OCI-LY7 (cell line): ENCODE results near the gene OR6C68. TPM values are rescaled to one million over a fixed set of nuclear protein-coding genes. Genes with fewer than 3 reads are reported as not detected.

Experiments
- Bru-seq: library from RNA; stranded (reverse); fragments of 400-500 nt; gene quantifications from one replicate; lab custom pipeline; 2021; lab: Mats Ljungman, UMichigan
- BruChase-seq, 2 experiments: library from RNA; stranded (reverse); fragments of 400-500 nt; gene quantifications; one replicate each; lab custom pipeline; 2021; lab: Mats Ljungman, UMichigan
- BruUV-seq: library from RNA; stranded (reverse); fragments of 400-500 nt; replicated peaks from 2 replicates; lab custom pipeline; 2021; lab: Mats Ljungman, UMichigan
- CTCF ChIA-PET: fragments of 300-600 bp; sonication (Branson Sonifier 250); formaldehyde crosslinking; loops from one replicate; lab custom pipeline; 2022; ENCODE audit warnings: antibody characterized with exemption; ENCODE audit not compliant: unreplicated experiment; lab: Charles Lee
- POLR2A ChIA-PET: fragments of 300-600 bp; sonication (Branson Sonifier 250); formaldehyde crosslinking; loops from one replicate; lab custom pipeline; 2022; ENCODE audit warnings: antibody characterized with exemption; lab: Charles Lee
- DNase-seq: peaks from one replicate; pipeline ENCODE4 v3.0.0-alpha.2; 2015; ENCODE audit warnings: low spot score
- H2AFZ ChIP-seq: fragments of 200-600 bp; sonication (generic), shearing (Covaris generic); 2 replicates; pipeline ENCODE4 v1.6.1; 2014; ENCODE audit warnings: mild to moderate bottlenecking, antibody characterized with exemption, low read length, moderate library complexity
- H3K27ac ChIP-seq: fragments of 200-600 bp; sonication (generic); 2 replicates; pipeline ENCODE4 v1.5.1; 2014; ENCODE audit warnings: mixed run types, low read depth, mild to moderate bottlenecking, moderate library complexity, low read length, inconsistent platforms; ENCODE audit not compliant: poor library complexity, severe bottlenecking
- H3K36me3 ChIP-seq: fragments of 200-600 bp; sonication (generic); 2 replicates; pipeline ENCODE4 v1.6.1; 2014; ENCODE audit warnings: mild to moderate bottlenecking, antibody characterized with exemption, low read length, moderate library complexity, mixed read lengths; ENCODE audit not compliant: insufficient read depth
- H3K4me1 ChIP-seq: fragments of 200-600 bp; sonication (generic); 2 replicates; pipeline ENCODE4 v1.5.1; 2014; ENCODE audit warnings: mild to moderate bottlenecking, low read length; ENCODE audit not compliant: insufficient read depth, poor library complexity, severe bottlenecking
- H3K4me2 ChIP-seq: fragments of 200-600 bp; sonication (generic); 2 replicates; pipeline ENCODE4 v1.6.1; 2014; ENCODE audit warnings: mild to moderate bottlenecking, low read length
- H3K4me3 ChIP-seq: fragments of 200-600 bp; sonication (generic); 2 replicates; pipeline ENCODE4 v1.5.1; 2014; ENCODE audit warnings: mild to moderate bottlenecking, low read depth, low read length; ENCODE audit not compliant: poor library complexity, severe bottlenecking
- H3K79me2 ChIP-seq: fragments of 200-600 bp; sonication (generic); 2 replicates; pipeline ENCODE4 v1.6.1; 2016; ENCODE audit warnings: low read depth, mild to moderate bottlenecking, low read length, moderate library complexity, mixed read lengths; ENCODE audit not compliant: insufficient read depth
- H3K9me2 ChIP-seq: fragments of 200-600 bp; sonication (generic); 2 replicates; pipeline ENCODE4 v1.6.1; 2016; ENCODE audit warnings: mild to moderate bottlenecking, low read length, mixed read lengths; ENCODE audit not compliant: insufficient read depth
- H3K9me3 ChIP-seq: fragments of 200-600 bp; sonication (generic); 2 replicates; pipeline ENCODE4 v1.6.1; 2014; ENCODE audit warnings: mild to moderate bottlenecking, mixed run types, low read length, mixed read lengths
- H4K20me1 ChIP-seq: fragments of 200-600 bp; sonication (generic); 2 replicates; pipeline ENCODE4 v1.6.1; 2014; ENCODE audit warnings: mild to moderate bottlenecking, antibody characterized with exemption, low read length, moderate library complexity, mixed read lengths; ENCODE audit not compliant: insufficient read depth
- EZH2phosphoT487 ChIP-seq: fragments of 200-600 bp; sonication (generic); IDR thresholded peaks from 2 replicates; pipeline ENCODE4 v1.6.1; 2018; ENCODE audit warnings: low read depth, borderline replicate concordance, mild to moderate bottlenecking, mixed run types, antibody characterized with exemption, low read length, moderate library complexity, mixed read lengths
- intact Hi-C: fragments of 100-400 bp; cut with micrococcal nuclease; formaldehyde crosslinking; loops from one replicate; pipeline ENCODE4 v1.10.0; 2022; ENCODE audit not compliant: unreplicated experiment
- long read RNA-seq: library from polyadenylated mRNA; stranded (forward); transcript quantifications from one replicate; pipeline ENCODE4 v2.0.0, GENCODE V29; 2022
- total RNA-seq, 2 experiments: library from RNA; depleted of rRNA in 1 of 2; stranded (reverse); fragments of >200 nt in 1 of 2; shearing (Covaris generic) in 1 of 2; gene quantifications; 2 replicates each; pipeline ENCODE4 v1.2.3, GENCODE V29; 2014 to 2022
- TF ChIP-seq, protein P1 (sequence below): fragments of 200-600 bp; sonication (generic); conservative IDR thresholded peaks from 2 replicates; pipeline ENCODE4 v1.5.1; 2014; ENCODE audit warnings: mild to moderate bottlenecking, antibody characterized with exemption, low read length, moderate library complexity, mixed read lengths

OR6C68 gene
- total RNA-seq (2014; rRNA removed; shearing (Covaris generic)) (not detected in 2 replicates), total RNA-seq (2022) (not detected in 2 replicates), Bru-seq, nascent RNA (not detected), BruChase-seq, experiment 1, labeled RNA remaining after a 6-hour chase (not detected), BruChase-seq, experiment 2, labeled RNA remaining after a 2-hour chase (not detected)
- long read RNA-seq = 0 reads

- TF ChIP-seq EZH2phosphoT487 = no peak
- TF ChIP-seq, protein P1, sequence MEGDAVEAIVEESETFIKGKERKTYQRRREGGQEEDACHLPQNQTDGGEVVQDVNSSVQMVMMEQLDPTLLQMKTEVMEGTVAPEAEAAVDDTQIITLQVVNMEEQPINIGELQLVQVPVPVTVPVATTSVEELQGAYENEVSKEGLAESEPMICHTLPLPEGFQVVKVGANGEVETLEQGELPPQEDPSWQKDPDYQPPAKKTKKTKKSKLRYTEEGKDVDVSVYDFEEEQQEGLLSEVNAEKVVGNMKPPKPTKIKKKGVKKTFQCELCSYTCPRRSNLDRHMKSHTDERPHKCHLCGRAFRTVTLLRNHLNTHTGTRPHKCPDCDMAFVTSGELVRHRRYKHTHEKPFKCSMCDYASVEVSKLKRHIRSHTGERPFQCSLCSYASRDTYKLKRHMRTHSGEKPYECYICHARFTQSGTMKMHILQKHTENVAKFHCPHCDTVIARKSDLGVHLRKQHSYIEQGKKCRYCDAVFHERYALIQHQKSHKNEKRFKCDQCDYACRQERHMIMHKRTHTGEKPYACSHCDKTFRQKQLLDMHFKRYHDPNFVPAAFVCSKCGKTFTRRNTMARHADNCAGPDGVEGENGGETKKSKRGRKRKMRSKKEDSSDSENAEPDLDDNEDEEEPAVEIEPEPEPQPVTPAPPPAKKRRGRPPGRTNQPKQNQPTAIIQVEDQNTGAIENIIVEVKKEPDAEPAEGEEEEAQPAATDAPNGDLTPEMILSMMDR = no peak
- CTCF ChIA-PET = no interaction called here
- H3K36me3 ChIP-seq = no peaks in the 10 kb centered on the region
- no peaks in the 10 kb centered on the region for H3K79me2 ChIP-seq
- H3K27ac ChIP-seq = no peak within 1 kb of the TSS
- no peak for DNase-seq
- H3K4me2 ChIP-seq = no peak within 1 kb of the TSS
- POLR2A ChIA-PET = no interaction called here
- BruUV-seq = no TSS peak
- H3K4me3 ChIP-seq = no peak within 1 kb of the TSS
- no peaks in the 10 kb centered on the region for H4K20me1 ChIP-seq
- H3K4me1 ChIP-seq = no peaks in the 10 kb centered on the region
- no peak within 1 kb of the TSS for H2AFZ ChIP-seq
- intact Hi-C loops = no loop called here
- H3K9me3 ChIP-seq = no peaks in the 10 kb centered on the region
- H3K9me2 ChIP-seq = no peaks in the 10 kb centered on the region
Measured at GRCh38 chr12:55492078-55492477, at the start of gene OR6C68. Gene OR6C68 (plus strand): TSS chr12:55492378. CDS start chr12:55492378, 0 bp downstream.

GRCh38 chr12:55443776-55444175 lies 48.4 kb upstream of the OR6C68 start, which contains the start of gene OR6C2:
Gene OR6C2 (plus strand): TSS chr12:55444076. CDS start chr12:55452214, 8,138 bp downstream.
- H4K20me1 ChIP-seq = no peaks in the 10 kb centered on the region
- no peaks in the 10 kb centered on the region for H3K4me1 ChIP-seq
- ChIA-PET CTCF (no interaction called here), POLR2A (interaction anchor here (1.0 kb wide), 1 partner anchor 25 kb away, joined by 3 read pairs; no protein-coding TSS in a partner anchor)
- no peaks in the 10 kb centered on the region for H3K9me2 ChIP-seq
- H2AFZ ChIP-seq = no peak within 1 kb of the TSS
- TF ChIP-seq EZH2phosphoT487 = no peak
- TF ChIP-seq, protein P1 = no peak
- intact Hi-C loops = no loop called here
- H3K27ac ChIP-seq = no peak within 1 kb of the TSS
- no peaks in the 10 kb centered on the region for H3K9me3 ChIP-seq
- DNase-seq = no peak
- BruUV-seq = no TSS peak
- H3K36me3 ChIP-seq = no peaks in the 10 kb centered on the region
- no peak within 1 kb of the TSS for H3K4me3 ChIP-seq
- H3K4me2 ChIP-seq = no peak within 1 kb of the TSS
- no peaks in the 10 kb centered on the region for H3K79me2 ChIP-seq

DNA sequence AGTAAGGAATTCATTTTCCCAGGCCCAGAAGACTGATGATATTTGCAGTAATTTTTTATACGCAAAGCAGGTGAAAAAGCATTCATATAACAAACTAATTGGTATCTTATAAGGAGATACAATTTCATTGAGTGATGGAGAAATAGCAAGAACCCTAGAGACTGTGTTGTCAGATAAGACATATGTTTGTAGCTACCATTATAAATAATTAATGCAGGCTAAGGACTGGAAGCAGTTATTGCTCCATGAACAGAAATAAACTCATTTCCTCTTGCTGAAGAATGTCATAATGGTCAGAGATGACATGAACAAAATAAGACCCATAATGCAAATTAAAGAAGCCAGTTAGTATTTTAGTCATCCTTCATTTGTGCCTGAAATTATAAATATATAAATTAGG lies 46.8 kb upstream of the OR6C68 start:
- no TSS peak for BruUV-seq
- Histone ChIP-seq H3K9me3 (no peaks in the 10 kb centered on the region), H3K79me2 (no peaks in the 10 kb centered on the region), H3K4me2 (no peak overlapping the region), H3K36me3 (no peaks in the 10 kb centered on the region), H3K27ac (no peak overlapping the region), H3K9me2 (no peaks in the 10 kb centered on the region), H3K4me3 (no peak overlapping the region), H4K20me1 (no peaks in the 10 kb centered on the region), H3K4me1 (no peaks in the 10 kb centered on the region), H2AFZ (no peak overlapping the region)
- TF ChIP-seq, protein P1 = no peak
- TF ChIP-seq EZH2phosphoT487 = no peak
- POLR2A ChIA-PET = interaction anchor here (0.7 kb wide), 1 partner anchor 11 kb away, joined by 3 read pairs; no protein-coding TSS in a partner anchor
- CTCF ChIA-PET = no interaction called here
- intact Hi-C loops = loop anchor here (5.0 kb wide), 1 partner anchor 172 kb away; no protein-coding TSS in a partner anchor
- DNase-seq = no peak
